OCI-M2 (cell line): Measurements from ENCODE around the gene MAPRE2.

ENCODE experiments used
- DNase-seq: peaks from one replicate; lab custom pipeline; 2025; ENCODE audit not compliant: unreplicated experiment; lab: John Stamatoyannopoulos, UW

MAPRE2 gene

DNA sequence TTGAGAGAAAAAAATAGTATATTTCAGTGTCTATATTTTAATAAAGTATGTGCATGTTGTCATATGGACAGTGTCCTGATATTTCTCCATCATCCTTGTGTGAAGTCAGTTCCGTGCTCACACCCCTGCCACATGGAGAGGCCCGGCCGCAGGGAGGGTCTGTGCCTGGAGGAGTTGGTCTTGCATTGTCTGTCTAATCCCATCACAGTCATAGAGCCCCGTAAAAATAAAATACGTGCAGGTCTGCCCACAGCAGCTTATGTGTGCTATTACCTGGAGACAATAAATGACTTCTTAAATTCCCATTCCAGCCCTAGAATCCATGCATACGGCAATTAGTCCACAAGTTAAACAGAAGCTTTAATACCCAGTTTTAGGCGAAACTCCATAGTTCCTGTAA is 20.1 kb downstream of the MAPRE2 start:
- no peak for DNase-seq

DNA sequence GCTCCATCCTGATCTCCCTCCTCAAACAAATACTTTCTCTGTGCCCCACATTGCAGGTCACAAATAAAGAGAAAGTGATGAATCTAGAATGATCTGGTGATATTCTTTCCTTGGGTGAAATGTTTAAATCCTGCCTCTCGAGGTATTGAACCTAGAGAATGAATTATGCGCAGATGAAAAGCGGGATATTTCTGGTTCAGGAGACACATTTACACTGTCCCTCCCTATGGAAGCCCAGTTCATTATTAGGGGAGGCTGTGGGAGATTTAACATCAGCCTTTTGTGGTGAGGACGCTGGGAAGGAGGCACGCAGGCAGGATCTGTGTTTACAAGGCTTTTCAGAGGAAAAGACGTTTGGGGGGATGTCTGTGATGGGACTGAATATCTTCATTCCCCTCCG is 20.6 kb downstream of the MAPRE2 start:
- DNase-seq = no peak

GRCh38 chr18:35062408-35062807 is 21.2 kb downstream of the MAPRE2 start:
- no peak for DNase-seq

- no peak for DNase-seq
These were observed 22.9 kb downstream of the MAPRE2 start for GRCh38 chr18:35063875-35064690.

DNA sequence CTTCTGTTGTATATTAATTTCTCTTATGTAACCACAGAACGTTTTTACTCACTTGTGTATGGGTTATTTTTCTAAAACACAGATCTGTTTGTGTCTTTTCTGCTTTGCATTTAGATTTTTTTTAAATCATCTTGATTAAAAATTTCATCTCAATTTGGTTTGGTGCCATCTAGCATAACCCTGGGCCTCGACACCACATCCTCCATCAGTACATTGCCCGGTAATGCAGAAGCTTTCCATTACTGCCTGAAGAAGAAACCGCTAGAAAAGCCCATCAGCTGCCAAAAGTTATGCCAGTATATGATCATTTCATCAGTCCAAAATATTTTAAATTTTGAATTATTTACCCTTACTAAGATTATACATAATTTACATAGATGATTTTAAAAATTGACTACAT is 26.2 kb downstream of the MAPRE2 start:
- no peak for DNase-seq

DNA sequence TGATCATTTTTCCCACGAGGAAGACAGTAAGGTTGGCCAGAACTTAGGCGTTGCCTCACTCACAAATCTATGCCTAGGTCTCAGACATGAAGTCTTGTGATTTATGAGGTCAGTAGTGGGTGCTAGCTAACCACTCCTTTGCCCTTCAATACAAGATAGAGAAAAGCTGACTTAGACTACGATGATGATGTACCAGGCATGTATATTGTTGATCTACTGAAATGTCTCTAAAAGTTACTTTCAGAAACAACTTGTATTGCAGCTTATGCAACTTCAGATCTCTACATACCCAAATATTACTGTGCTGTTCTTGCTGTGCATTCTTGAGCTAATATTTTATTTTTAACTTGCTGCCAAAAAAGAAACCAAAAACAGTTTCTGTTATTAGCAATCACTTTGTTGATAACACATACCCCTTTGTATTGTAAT is 30.6 kb downstream of the MAPRE2 start:
- DNase-seq = no peak

- DNase-seq = no peak
These were observed 31.4 kb downstream of the MAPRE2 start for GRCh38 chr18:35072616-35073015.

GRCh38 chr18:35073186-35074105 is 32.2 kb downstream of the MAPRE2 start:
- DNase-seq = no peak

DNA sequence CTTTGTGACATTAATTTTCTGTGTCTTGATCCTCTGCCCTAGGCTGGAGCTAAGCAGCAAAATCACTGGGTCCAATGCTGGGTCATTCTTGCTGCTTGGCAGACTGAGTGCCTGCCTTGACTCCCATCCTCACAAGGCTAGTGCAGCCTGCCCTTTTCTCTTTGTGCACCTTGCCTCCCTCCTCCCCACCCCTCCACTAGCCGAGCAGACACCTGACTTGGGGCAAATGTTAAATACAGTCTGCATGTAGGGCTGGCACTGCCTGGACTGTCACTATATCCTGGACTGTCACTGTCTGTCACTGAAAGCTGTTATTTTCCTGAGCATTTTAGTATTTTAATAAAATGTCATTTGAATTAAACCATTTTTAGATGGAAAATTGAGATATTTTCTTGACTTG is 33.4 kb downstream of the MAPRE2 start:
- DNase-seq = no peak

GRCh38 chr18:35075132-35075531 is 33.9 kb downstream of the MAPRE2 start:
- no peak for DNase-seq

DNA sequence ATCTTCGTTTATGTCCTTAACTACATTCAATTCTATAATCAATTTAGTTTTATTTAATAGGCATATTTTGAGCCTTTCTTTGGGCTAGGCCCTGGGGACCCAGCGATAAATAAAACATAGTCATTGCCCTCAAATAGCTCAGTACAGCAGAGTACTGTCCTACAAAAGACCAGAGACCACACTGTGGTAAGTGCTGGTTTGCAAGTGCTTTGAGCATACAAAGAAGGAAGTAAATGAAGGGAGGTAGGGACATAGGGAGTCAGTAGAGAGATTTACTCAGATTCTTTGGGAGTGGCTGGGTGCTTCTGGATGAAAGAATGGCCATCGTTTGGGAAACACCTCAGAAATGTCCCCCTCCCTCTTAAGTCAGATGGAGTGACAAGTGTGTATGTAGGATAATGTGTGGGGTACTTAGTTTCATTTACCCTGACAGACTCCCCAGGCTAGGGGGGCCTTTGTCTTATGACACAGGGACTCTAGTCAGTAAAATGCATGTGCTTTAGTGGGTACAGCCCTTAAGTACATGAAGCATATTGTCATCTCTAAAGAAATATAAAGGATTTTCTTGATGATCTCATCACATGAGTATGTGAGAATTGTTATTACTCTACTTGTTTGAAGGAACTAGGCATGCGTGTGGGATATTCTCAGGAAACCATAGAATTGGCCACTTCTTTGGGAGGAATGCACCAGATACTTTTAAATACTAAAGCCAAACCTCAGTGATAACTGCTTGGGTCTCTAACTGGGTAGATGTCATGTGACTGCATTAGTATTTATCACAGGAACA is 35.1 kb downstream of the MAPRE2 start:
- DNase-seq = no peak

- no peak for DNase-seq
These were observed 36.7 kb downstream of the MAPRE2 start for GRCh38 chr18:35077937-35078336.

- DNase-seq = no peak
These were observed 38.8 kb downstream of the MAPRE2 start for GRCh38 chr18:35080058-35080457.

DNA sequence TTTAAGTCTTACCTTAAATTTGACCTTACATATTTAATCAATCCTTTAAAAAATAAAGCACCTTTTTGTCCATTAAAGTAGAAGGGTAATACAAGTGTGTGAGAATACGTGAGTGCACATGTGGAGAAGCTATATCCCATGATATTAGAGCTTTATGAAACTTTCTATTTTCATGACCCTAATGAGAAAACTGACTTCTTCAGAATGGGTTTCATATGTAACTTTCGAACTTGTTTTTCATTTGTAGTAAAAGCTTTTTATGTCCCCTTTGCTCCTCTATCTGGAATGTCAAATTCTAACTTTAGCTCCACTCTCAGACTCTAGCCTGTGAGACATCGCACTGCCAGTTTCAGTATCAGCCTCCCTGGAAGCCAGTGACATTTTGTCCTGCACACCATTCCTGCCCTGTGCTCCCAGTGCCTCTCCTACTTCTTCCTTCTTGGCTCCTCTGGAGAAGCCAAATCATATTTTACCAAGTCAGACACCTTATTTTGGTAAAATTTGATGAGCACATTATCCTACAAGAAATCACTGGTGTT is 42.0 kb downstream of the MAPRE2 start:
- no peak for DNase-seq

- no peak for DNase-seq
These were observed 43.6 kb downstream of the MAPRE2 start for GRCh38 chr18:35084494-35085449.

GRCh38 chr18:35085450-35086380 is 44.5 kb downstream of the MAPRE2 start:
- DNase-seq = no peak

DNA sequence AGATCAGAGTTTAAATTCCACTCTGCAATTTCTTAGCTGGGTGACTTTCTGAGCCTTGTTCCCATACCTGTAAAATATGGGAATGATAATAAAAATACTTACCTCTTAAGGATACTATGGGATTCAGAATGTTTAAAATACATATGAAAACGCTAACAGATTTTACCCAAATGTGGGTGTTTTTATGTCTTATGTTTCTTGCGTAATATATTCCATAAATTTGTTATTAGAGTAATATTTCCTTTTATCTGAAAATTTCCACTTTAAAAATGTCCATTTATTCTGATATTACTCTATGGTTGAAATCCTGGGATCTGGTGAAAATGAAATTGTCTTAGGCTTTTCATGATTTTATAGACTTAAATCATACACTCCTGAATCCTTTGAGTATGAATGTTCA is 45.5 kb downstream of the MAPRE2 start:
- DNase-seq = no peak

DNA sequence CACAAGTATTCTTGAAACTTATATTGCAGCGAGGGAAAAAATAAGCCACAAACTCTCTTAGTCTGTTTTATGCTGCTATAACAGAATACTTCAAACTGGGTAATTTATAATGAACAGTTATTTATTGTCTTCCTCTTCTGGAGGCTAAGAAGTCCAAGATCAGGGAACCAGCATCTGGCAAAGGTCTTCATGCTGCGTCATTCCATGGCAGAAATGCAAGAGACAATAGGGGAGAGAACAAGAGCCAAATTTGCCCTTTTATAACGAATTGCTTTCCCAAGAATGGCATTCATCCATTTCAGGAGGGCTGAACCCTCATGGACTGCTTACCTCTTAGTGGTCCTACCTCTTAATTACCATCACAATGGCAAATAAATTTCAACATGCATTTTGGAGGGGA is 46.5 kb downstream of the MAPRE2 start:
- DNase-seq = no peak

DNA sequence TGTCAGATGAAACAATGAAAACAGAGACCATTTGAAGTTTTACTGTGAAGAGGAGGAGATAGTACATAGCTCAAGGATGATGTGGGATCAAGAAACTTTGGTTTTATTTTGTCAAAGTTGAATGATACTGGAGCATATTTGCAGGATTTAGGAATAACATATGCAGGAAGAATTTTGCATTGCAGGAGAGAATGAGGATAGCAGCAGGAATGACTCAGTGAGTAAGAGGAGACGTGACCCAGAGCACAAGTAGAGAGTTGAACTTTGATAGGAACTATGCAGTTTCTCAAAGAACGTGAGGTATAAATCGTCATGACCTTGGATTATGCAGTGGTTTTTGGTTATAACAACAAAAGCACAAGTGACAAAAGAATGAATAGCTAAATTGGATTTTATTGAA is 47.7 kb downstream of the MAPRE2 start:
- no peak for DNase-seq
